ENCODE data around the gene CSMD2. TPM values are rescaled to one million over a fixed set of nuclear protein-coding genes. Genes with fewer than 3 reads are reported as not detected.

Gene CSMD2
- polyA plus RNA-seq, 12 donors = 0.51 to 3.3 (median 0.85) TPM; not detected in 2

GRCh38 chr1:34002810-34003209 lies 162.2 kb downstream of the CSMD2 start:
- DNase-seq = no peak

GRCh38 chr1:33997127-33998036 lies 167.6 kb downstream of the CSMD2 start:
- no peak for DNase-seq

GRCh38 chr1:33996281-33996680 lies 168.7 kb downstream of the CSMD2 start:
- no peak for DNase-seq

GRCh38 chr1:33993301-33993700 lies 171.7 kb downstream of the CSMD2 start:
- DNase-seq = no peak

GRCh38 chr1:33990281-33990680 lies 174.7 kb downstream of the CSMD2 start:
- DNase-seq = no peak

- DNase-seq = no peak
These were observed 176.9 kb downstream of the CSMD2 start for GRCh38 chr1:33988161-33988560.

DNA sequence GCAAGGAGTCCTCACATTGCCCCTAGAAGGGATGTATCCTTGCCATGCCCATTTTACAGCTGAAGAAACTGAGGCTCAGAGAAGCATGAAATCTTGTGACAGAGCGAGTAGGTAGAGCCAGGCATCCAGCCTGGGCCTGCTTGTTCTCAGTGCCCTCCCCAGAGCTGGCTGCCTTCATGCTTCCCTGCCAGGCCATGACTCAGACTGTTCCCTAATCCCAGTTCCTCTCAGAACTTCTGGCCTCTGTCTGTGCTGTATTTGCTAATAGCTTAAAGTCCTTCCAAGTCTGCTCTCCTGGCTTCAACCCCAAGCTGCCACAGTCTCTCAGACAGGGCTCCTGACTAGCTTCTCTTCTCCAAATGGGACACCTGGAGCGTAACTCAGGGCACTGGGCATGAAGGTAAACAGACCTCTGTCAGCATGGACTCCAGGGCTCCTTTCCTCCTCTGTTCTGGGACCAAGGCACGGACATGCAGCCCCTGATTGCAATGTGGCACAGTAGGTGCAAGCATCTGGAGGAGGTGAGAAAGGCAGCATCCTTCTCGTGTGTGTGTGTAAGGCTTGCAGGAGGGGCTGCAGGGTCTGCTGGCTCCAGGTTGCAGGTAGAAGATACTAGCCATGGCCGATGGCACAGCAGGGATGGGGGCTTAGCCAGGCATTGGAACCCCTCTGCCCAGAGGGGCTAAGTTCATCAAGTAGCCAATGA lies 178.5 kb downstream of the CSMD2 start:
- no peak for DNase-seq

DNA sequence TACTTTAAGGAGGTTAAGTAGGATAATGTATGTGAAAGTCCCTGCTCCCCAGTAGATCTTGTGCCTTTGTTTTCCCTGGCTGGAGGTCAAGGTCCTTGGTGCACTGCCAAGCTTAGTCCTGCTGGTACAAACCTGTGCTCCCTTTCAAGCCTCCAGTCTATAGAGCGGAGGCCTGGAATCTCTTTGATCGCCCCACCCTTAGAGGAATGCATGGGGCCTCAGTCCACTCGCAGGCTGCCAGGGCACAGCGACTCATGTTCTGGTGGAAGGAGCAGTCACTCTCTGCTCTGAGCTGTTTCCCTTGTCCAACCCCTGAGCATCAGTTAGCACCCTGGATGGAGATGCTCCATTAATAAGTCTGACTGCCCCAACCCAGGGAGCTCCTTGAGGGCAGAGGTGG lies 179.4 kb downstream of the CSMD2 start:
- DNase-seq = no peak

GRCh38 chr1:33984906-33985565 lies 180.0 kb downstream of the CSMD2 start:
- no peak for DNase-seq

GRCh38 chr1:33982419-33982818 lies 182.6 kb downstream of the CSMD2 start:
- DNase-seq = no peak

GRCh38 chr1:33979341-33979740 lies 185.7 kb downstream of the CSMD2 start:
- DNase-seq = no peak

DNA sequence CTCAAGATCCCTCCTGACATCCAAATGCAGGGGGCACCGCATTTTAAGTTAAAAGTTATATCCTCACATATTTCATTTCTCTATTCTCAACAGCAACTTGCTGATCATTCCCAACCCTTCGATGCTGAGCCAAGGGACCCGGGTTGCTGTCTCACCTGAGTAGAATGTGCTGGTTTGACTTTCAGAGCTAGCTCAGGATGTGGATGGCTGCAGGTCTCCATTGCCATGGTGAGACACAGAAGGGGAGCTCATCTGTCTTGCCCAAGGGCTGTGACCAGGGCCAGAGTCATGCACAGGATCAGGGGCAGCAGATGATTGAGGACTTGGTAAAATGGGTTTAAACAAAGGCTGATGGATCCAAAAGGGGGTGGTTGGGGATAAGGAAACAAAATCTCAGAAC lies 189.1 kb downstream of the CSMD2 start:
- no peak for DNase-seq

DNA sequence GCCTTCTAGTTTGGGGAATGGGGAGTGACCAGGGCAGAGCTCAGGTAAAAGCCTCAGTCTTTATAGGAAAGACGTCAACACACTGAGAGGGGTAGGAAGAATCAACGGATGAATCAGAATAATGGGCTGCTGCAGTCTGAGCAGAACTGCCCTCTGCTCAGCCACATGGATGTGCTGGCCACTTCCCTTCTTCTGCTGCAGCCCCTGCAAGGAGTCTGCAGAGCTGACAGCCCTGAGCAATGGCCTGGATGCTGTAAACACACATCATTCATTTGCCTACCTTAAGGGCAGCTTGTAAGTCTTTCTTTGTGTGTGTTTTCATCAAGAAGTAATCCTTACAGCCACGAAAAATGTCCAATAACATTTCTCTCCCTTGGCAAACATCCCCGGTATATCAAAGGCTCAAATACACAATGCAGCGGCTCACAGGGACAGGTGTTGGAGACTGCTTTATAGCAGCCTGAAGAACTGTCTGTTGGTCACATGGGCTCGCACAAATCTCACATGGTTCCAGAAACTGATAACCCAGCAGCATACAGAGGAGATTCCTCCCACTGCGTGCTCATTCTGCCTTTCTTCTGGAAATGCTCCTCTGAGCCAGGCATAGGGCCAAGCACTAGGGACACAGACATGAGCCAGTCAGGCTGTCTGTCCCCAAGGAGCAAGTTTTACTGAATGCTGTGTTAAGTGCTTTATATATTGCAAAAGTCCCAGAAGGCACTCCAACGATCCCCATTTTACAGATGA lies 191.1 kb downstream of the CSMD2 start:
- no peak for DNase-seq

- DNase-seq = no peak
These were observed 192.2 kb downstream of the CSMD2 start for GRCh38 chr1:33972676-33973395.

GRCh38 chr1:33971913-33972312 lies 193.1 kb downstream of the CSMD2 start:
- no peak for DNase-seq

DNA sequence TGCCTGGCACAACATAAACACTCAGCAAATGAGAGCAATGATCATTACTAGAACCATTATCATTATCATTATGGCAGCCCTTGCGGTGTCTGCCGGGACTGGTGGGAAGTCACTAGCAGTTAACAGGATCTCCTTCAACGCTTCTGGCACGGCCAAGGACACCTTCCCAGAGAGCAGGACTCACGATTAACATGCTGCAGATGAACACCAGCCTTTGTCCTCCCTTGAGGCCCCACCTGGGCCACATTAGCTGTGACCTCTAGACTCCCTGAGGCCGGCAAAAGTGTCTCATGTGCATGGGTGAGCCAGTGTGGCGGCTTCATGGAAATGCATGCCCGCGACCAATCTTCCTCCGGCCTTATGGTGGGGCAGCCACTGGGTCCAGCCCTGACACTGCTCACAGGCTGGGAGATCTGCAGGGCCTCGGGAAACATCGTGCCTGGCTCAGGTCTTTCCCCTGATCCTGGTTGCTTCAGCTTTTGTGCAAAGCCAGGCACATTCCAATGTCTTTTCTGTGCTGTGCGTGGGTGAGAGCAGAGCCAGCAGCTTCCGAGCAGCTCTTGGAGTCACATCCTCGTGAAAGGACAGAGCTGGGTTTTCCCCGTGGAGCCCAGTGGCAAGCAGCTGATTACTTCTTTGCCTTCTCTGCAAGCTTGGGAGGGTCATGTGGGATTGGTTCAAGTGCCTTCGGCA lies 193.9 kb downstream of the CSMD2 start:
- DNase-seq = no peak

GRCh38 chr1:33970148-33970825 lies 194.7 kb downstream of the CSMD2 start:
- no peak for DNase-seq

DNA sequence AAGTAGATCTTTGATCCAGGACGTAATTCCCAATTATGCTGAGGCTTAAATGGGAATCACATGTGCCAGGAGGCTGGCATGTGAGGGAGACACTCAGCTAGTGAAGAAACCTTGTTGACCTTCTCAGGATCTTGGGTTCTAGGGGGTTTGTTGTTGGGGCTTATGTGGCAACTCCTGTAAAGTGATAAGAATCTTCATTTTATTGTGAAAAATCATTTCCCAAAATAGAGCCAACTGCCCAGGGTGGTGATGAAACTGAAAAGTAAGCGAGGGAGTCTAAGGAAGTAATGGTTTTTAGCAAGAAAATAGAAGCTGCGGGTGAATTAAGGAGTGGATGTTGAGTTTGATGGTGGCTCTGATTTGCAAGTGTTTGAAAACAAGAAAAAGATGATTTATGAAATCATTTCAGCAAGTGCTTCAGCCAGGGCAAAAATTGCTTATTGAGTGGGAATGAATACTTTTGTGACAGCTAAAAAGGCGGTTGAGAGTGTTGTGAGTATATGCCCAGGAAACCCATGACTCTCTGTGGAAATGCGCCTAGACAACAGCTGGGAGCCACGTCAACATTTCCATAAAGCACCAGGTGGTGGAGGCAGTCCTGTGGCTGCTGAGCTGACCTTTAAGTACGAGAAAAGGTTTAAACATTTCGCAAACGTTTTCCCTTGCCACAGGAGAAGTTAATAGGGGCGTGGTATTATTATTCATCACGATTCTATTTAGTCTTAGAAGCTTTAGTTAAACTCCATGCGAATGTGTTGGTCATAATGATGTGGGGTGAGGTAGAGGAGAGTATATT lies 198.5 kb downstream of the CSMD2 start:
- DNase-seq = no peak

DNA sequence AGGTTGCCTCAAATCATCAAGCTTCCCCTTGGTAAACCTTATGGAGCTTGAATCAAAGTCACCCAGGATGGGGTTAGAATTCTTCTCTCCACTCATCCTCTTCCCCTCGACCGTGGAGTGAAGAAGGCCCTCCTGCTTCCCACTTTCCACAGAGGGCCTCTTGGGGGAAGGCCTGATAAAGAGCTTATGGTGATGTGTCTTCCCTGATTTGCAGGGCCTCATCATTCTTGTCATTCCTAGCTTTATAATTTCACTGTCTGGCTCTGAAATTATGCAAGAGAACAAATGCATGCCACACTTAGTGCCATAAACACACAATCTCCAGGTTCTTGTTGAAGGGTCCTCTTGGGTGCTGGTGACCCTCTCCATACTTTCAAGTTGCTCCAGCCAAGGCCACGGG lies 199.9 kb downstream of the CSMD2 start:
- no peak for DNase-seq
